GM19324 (cell line): ENCODE measurements around the gene KCNJ16.
"Not testable (repeated sequence)": the region's sequence is repeated elsewhere in the genome, so short reads cannot be mapped to it uniquely, and the experiment has no call there.

Experiments
- ATAC-seq: cut with Tn5 transposase; IDR thresholded peaks from one replicate; pipeline ENCODE4 v1.9.1; 2021; ENCODE audit warnings: mild to moderate bottlenecking, moderate library complexity; ENCODE audit not compliant: unreplicated experiment, low FRiP score

The KCNJ16 gene

GRCh38 chr17:70074956-70075355 lies at the start of gene KCNJ16:
TSS of gene KCNJ16 (plus strand) at chr17:70075225. CDS start at chr17:70132088, 56,863 bp downstream.
- no peak for ATAC-seq

- no peak for ATAC-seq
Observed at GRCh38 chr17:70028397-70028796, 46.6 kb upstream of the KCNJ16 start.

- no peak for ATAC-seq
Observed at GRCh38 chr17:70028978-70029767, 45.9 kb upstream of the KCNJ16 start.

- ATAC-seq = no peak
Observed at GRCh38 chr17:70030371-70030770, 44.7 kb upstream of the KCNJ16 start.

- no peak for ATAC-seq
Observed at GRCh38 chr17:70031341-70031740, 43.7 kb upstream of the KCNJ16 start.

GRCh38 chr17:70033165-70033564 lies 41.9 kb upstream of the KCNJ16 start:
- no peak for ATAC-seq

GRCh38 chr17:70034158-70034557 lies 40.9 kb upstream of the KCNJ16 start:
- no peak for ATAC-seq

- ATAC-seq = no peak
Observed at GRCh38 chr17:70037498-70037897, 37.5 kb upstream of the KCNJ16 start.

- ATAC-seq = no peak
Observed at GRCh38 chr17:70040336-70040735, 34.7 kb upstream of the KCNJ16 start.

GRCh38 chr17:70041061-70041460 lies 34.0 kb upstream of the KCNJ16 start:
- no peak for ATAC-seq

- no peak for ATAC-seq
Observed at GRCh38 chr17:70041540-70041939, 33.5 kb upstream of the KCNJ16 start.

GRCh38 chr17:70045780-70046179 lies 29.2 kb upstream of the KCNJ16 start:
- ATAC-seq = not testable (repeated sequence)

- ATAC-seq = no peak
Observed at GRCh38 chr17:70047619-70048419, 27.2 kb upstream of the KCNJ16 start.

GRCh38 chr17:70049801-70050591 lies 25.0 kb upstream of the KCNJ16 start:
- ATAC-seq = no peak

- no peak for ATAC-seq
Observed at GRCh38 chr17:70050931-70051330, 24.1 kb upstream of the KCNJ16 start.

GRCh38 chr17:70053241-70054234 lies 21.5 kb upstream of the KCNJ16 start:
- ATAC-seq = no peak

- no peak for ATAC-seq
Observed at GRCh38 chr17:70055000-70055399, 20.0 kb upstream of the KCNJ16 start.

- ATAC-seq = no peak
Observed at GRCh38 chr17:70059071-70059470, 16.0 kb upstream of the KCNJ16 start.

GRCh38 chr17:70059649-70060048 lies 15.4 kb upstream of the KCNJ16 start:
- ATAC-seq = no peak

- no peak for ATAC-seq
Observed at GRCh38 chr17:70060415-70060814, 14.6 kb upstream of the KCNJ16 start.
